ENCODE measurements around the gene GALNT2.

Gene GALNT2

DNA sequence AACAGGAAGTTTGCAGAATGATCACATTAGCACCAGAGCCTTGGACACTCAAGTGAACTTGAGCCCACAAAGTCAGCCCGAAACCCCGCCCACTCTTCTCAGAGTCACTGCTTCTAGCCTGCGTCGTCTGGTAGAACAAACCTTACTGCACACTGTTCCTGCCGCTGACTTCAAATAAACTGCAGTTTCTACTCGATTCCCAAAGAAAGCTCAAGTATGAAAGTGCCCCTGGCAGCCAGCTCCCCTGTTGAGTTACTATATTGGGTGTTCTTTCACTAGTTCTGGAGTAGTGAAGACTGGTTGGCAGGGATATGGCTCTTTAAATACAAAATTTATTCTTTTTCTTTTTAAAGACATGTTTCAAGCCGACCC, 164.7 kb downstream of the GALNT2 start:
- peak; percentile 62 to 66 for DNase-seq
- Histone ChIP-seq H3K4ac (ENCODE audit: low read depth, low read length) (no peak overlapping the region), H4K12ac (ENCODE audit: low read depth, low read length) (no peak overlapping the region), H3K79me2 (ENCODE audit: control insufficient read depth, insufficient read depth, low read length, poor library complexity) (no peaks in the 10 kb centered on the region), H3K9me3 (ENCODE audit: insufficient read depth, low read depth, low read length) (no peaks in the 10 kb centered on the region), H4K91ac (ENCODE audit: low read depth, low read length) (no peak overlapping the region), H4K8ac (ENCODE audit: low read depth, low read length) (no peak overlapping the region), H3K36me3 (ENCODE audit: control insufficient read depth in 1 of 2, insufficient read depth in 2 of 2, low read length in 2 of 2) (peaks cover 3 to 7% of the 10 kb centered on the region in 2 experiments), H2BK12ac (ENCODE audit: low read length) (no peak overlapping the region), H3K23ac (ENCODE audit: low read length) (no peak overlapping the region), H2AFZ (ENCODE audit: insufficient read depth, low read length, poor library complexity) (no peak overlapping the region), H3K79me1 (ENCODE audit: low read length) (no peaks in the 10 kb centered on the region), H3K27ac (ENCODE audit: low read depth, low read length) (no peak overlapping the region), H3K4me1 (ENCODE audit: control insufficient read depth in 1 of 2, insufficient read depth in 2 of 2, low read length in 2 of 2) (peaks cover 2 to 5% of the 10 kb centered on the region in 2 experiments), H3K4me3 (ENCODE audit: low read depth, low read length) (no peak overlapping the region), H3K14ac (ENCODE audit: low read length) (no peak overlapping the region), H3K4me2 (ENCODE audit: low read length) (no peak overlapping the region), H3K18ac (ENCODE audit: low read length) (no peak overlapping the region), H2BK5ac (ENCODE audit: low read depth, low read length, poor library complexity) (no peak overlapping the region), H2BK120ac (ENCODE audit: insufficient read depth, low read length, poor library complexity) (no peak overlapping the region), H3K9ac (ENCODE audit: low read length) (no peak overlapping the region), H3K27me3 (ENCODE audit: insufficient read depth, low read length) (no peaks in the 10 kb centered on the region), H2AK5ac (ENCODE audit: low read length) (no peak overlapping the region)
- no CpG with 5 or more reads among the region's 7 CpGs for WGBS (ENCODE audit: extremely low coverage, insufficient coverage, insufficient read length)

DNA sequence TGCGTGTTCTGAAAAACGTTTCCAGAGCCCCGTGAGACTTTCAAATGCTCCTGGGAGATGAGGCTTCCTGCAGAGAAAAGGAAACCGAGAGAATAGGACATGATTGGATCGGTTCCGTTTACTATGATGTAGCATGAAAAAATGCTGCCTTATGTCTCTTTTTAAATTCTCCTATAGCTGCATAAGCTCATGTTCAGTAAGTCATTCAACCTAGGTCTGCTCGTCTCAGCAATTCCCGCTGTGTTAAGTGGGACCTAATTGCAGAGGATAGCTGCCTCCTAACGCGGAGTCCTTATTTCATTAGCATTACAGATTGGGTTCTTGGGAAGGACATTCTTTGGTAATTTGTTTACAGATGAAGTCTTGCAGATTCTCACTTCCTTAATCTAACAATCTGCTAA, 165.3 kb downstream of the GALNT2 start:
- H2BK5ac ChIP-seq (ENCODE audit: low read depth, low read length, poor library complexity) = no peak overlapping the region
- H4K8ac ChIP-seq (ENCODE audit: low read depth, low read length) = no peak overlapping the region
- H3K27ac ChIP-seq (ENCODE audit: low read depth, low read length) = no peak overlapping the region
- H3K4ac ChIP-seq (ENCODE audit: low read depth, low read length) = no peak overlapping the region
- H3K18ac ChIP-seq (ENCODE audit: low read length) = no peak overlapping the region
- H4K12ac ChIP-seq (ENCODE audit: low read depth, low read length) = no peak overlapping the region
- no peaks in the 10 kb centered on the region for H3K79me2 ChIP-seq (ENCODE audit: control insufficient read depth, insufficient read depth, low read length, poor library complexity)
- no peak overlapping the region for H2BK12ac ChIP-seq (ENCODE audit: low read length)
- peaks cover 2 to 5% of the 10 kb centered on the region in 2 experiments for H3K4me1 ChIP-seq (ENCODE audit: control insufficient read depth in 1 of 2, insufficient read depth in 2 of 2, low read length in 2 of 2)
- H2AFZ ChIP-seq (ENCODE audit: insufficient read depth, low read length, poor library complexity) = no peak overlapping the region
- H3K4me3 ChIP-seq (ENCODE audit: low read depth, low read length) = no peak overlapping the region
- no peak for DNase-seq
- no peak overlapping the region for H3K9ac ChIP-seq (ENCODE audit: low read length)
- H3K9me3 ChIP-seq (ENCODE audit: insufficient read depth, low read depth, low read length) = no peaks in the 10 kb centered on the region
- no peak overlapping the region for H4K91ac ChIP-seq (ENCODE audit: low read depth, low read length)
- H3K36me3 ChIP-seq (ENCODE audit: control insufficient read depth in 1 of 2, insufficient read depth in 2 of 2, low read length in 2 of 2) = peaks cover 3 to 7% of the 10 kb centered on the region in 2 experiments
- no CpG with 5 or more reads among the region's 10 CpGs for WGBS (ENCODE audit: extremely low coverage, insufficient coverage, insufficient read length)
- no peak overlapping the region for H3K14ac ChIP-seq (ENCODE audit: low read length)
- H2BK120ac ChIP-seq (ENCODE audit: insufficient read depth, low read length, poor library complexity) = no peak overlapping the region
- H3K23ac ChIP-seq (ENCODE audit: low read length) = no peak overlapping the region
- H3K27me3 ChIP-seq (ENCODE audit: insufficient read depth, low read length) = no peaks in the 10 kb centered on the region
- H3K79me1 ChIP-seq (ENCODE audit: low read length) = no peaks in the 10 kb centered on the region
- no peak overlapping the region for H3K4me2 ChIP-seq (ENCODE audit: low read length)
- no peak overlapping the region for H2AK5ac ChIP-seq (ENCODE audit: low read length)

DNA sequence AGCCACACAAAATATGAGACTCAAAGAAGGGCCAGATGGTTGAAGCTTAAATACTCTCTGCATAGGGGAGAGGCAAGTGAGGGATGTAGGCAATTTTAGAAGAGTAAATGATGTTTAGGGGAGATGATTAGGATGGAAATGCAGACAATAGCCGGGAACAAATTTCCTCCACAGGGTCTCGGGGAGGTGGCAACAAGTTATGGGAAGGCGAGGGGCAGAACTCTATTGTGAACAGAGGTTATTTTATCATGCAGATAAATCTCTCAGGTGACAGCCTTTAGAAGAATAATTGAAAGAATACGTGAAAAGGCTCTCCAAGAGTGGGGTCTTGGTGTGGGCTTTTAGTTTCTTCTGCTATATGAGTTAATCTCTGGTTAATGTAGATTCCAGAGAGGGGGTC, 166.7 kb downstream of the GALNT2 start:
- H3K4me2 ChIP-seq (ENCODE audit: low read length) = no peak overlapping the region
- no peak overlapping the region for H2BK120ac ChIP-seq (ENCODE audit: insufficient read depth, low read length, poor library complexity)
- H4K12ac ChIP-seq (ENCODE audit: low read depth, low read length) = no peak overlapping the region
- H2BK12ac ChIP-seq (ENCODE audit: low read length) = no peak overlapping the region
- H2AFZ ChIP-seq (ENCODE audit: insufficient read depth, low read length, poor library complexity) = no peak overlapping the region
- peaks cover 3 to 7% of the 10 kb centered on the region in 2 experiments for H3K36me3 ChIP-seq (ENCODE audit: control insufficient read depth in 1 of 2, insufficient read depth in 2 of 2, low read length in 2 of 2)
- no peak overlapping the region for H3K4me3 ChIP-seq (ENCODE audit: low read depth, low read length)
- no peak overlapping the region for H4K91ac ChIP-seq (ENCODE audit: low read depth, low read length)
- H3K79me2 ChIP-seq (ENCODE audit: control insufficient read depth, insufficient read depth, low read length, poor library complexity) = no peaks in the 10 kb centered on the region
- H2AK5ac ChIP-seq (ENCODE audit: low read length) = no peak overlapping the region
- no peak overlapping the region for H3K18ac ChIP-seq (ENCODE audit: low read length)
- no peak overlapping the region for H3K4ac ChIP-seq (ENCODE audit: low read depth, low read length)
- no peaks in the 10 kb centered on the region for H3K79me1 ChIP-seq (ENCODE audit: low read length)
- DNase-seq = no peak
- no peak overlapping the region for H3K23ac ChIP-seq (ENCODE audit: low read length)
- no peak overlapping the region for H3K27ac ChIP-seq (ENCODE audit: low read depth, low read length)
- no peak overlapping the region for H3K14ac ChIP-seq (ENCODE audit: low read length)
- no CpG with 5 or more reads among the region's 4 CpGs for WGBS (ENCODE audit: extremely low coverage, insufficient coverage, insufficient read length)
- H3K9me3 ChIP-seq (ENCODE audit: insufficient read depth, low read depth, low read length) = no peaks in the 10 kb centered on the region
- H3K4me1 ChIP-seq (ENCODE audit: control insufficient read depth in 1 of 2, insufficient read depth in 2 of 2, low read length in 2 of 2) = peaks cover 2 to 5% of the 10 kb centered on the region in 2 experiments
- no peak overlapping the region for H3K9ac ChIP-seq (ENCODE audit: low read length)
- H2BK5ac ChIP-seq (ENCODE audit: low read depth, low read length, poor library complexity) = no peak overlapping the region
- H3K27me3 ChIP-seq (ENCODE audit: insufficient read depth, low read length) = no peaks in the 10 kb centered on the region
- no peak overlapping the region for H4K8ac ChIP-seq (ENCODE audit: low read depth, low read length)

DNA sequence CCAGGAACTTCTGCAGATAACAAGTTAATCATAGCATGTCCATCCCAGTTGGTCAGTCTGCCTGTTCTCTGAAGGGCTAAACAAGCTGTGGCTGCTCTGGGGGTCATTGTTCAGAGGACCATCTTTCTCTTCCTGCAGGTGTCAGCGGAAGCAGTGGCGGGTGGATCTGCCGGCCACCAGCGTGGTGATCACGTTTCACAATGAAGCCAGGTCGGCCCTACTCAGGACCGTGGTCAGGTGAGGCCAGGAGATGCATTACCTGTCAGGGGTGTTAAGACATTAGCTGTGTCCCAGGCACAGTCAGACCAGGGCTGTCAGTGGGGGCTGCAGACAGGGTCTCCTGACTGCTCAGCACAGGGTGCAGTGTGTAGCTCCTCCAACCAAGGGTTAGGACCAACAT, 168.8 kb downstream of the GALNT2 start:
- Histone ChIP-seq H3K27ac (ENCODE audit: low read depth, low read length) (no peak overlapping the region), H3K27me3 (ENCODE audit: insufficient read depth, low read length) (no peaks in the 10 kb centered on the region), H2BK12ac (ENCODE audit: low read length) (no peak overlapping the region), H2AK5ac (ENCODE audit: low read length) (no peak overlapping the region), H4K8ac (ENCODE audit: low read depth, low read length) (no peak overlapping the region), H3K14ac (ENCODE audit: low read length) (no peak overlapping the region), H3K79me2 (ENCODE audit: control insufficient read depth, insufficient read depth, low read length, poor library complexity) (no peaks in the 10 kb centered on the region), H3K4me2 (ENCODE audit: low read length) (no peak overlapping the region), H2AFZ (ENCODE audit: insufficient read depth, low read length, poor library complexity) (no peak overlapping the region), H3K4ac (ENCODE audit: low read depth, low read length) (no peak overlapping the region), H4K91ac (ENCODE audit: low read depth, low read length) (no peak overlapping the region), H3K79me1 (ENCODE audit: low read length) (no peaks in the 10 kb centered on the region), H3K18ac (ENCODE audit: low read length) (no peak overlapping the region), H3K9me3 (ENCODE audit: insufficient read depth, low read depth, low read length) (no peaks in the 10 kb centered on the region), H3K23ac (ENCODE audit: low read length) (no peak overlapping the region), H4K12ac (ENCODE audit: low read depth, low read length) (no peak overlapping the region), H2BK5ac (ENCODE audit: low read depth, low read length, poor library complexity) (no peak overlapping the region), H2BK120ac (ENCODE audit: insufficient read depth, low read length, poor library complexity) (no peak overlapping the region), H3K4me3 (ENCODE audit: low read depth, low read length) (peak overlapping the region; percentile 12), H3K36me3 (ENCODE audit: control insufficient read depth in 1 of 2, insufficient read depth in 2 of 2, low read length in 2 of 2) (peaks cover 0 to 6% of the 10 kb centered on the region in 2 experiments), H3K4me1 (ENCODE audit: control insufficient read depth in 1 of 2, insufficient read depth in 2 of 2, low read length in 2 of 2) (peaks cover 2 to 5% of the 10 kb centered on the region in 2 experiments), H3K9ac (ENCODE audit: low read length) (no peak overlapping the region)
- no CpG with 5 or more reads among the region's 7 CpGs for WGBS (ENCODE audit: extremely low coverage, insufficient coverage, insufficient read length)
- DNase-seq = no peak

Data from trophoblast cell (in vitro differentiated cells and primary cell).